RPMI8226 (cell line): ENCODE data around the gene STX8.
A peak's percentile ranks its signal among the peaks of the same experiment; 100 is the strongest.

Experiments used
- DNase-seq: peaks from one replicate; pipeline ENCODE4 v3.0.0-alpha.2; 2015

The STX8 gene

DNA sequence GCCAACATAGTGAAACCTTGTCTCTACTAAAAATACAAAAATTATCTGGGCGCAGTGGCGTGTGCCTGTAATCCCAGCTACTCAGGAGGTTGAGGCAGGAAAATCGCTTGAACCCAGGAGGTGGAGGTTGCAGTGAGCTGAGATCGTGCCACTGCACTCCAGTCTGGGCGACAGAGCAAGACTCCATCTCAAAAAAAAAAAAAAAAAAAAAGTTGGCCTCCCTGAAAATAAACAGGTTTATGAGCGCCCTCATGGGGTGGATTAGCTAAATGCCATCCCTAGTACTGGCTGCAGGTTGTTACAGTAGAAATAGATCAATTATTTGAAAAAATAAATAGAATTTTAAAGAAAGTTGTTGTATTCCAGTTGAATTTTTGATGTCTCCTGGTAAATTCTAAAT, 20.9 kb downstream of the STX8 start:
- peak; percentile 55 for DNase-seq

DNA sequence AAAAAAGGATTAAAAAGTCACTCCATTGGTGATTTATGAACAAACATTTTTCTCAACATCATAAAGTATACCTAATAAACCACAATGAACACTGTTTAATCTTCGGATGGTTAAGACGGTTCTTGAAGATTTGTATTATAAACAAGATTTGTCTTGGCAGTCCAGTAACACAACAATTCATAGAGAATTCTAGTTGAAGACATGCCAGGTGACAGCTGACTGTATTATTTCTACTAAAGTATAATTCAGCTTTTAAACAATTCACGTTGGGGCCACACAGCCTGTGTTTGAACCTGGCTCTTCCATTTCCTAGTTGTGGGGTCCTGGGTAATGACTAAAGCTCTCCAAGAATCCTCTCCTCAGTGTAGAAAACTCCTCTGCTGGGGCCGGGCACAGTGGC, 22.0 kb downstream of the STX8 start:
- DNase-seq, result no peak

- DNase-seq, result no peak
Observed at GRCh38 chr17:9553181-9553580, 22.4 kb downstream of the STX8 start.

- no peak for DNase-seq
Observed at GRCh38 chr17:9549215-9549614, 26.4 kb downstream of the STX8 start.

- DNase-seq, result no peak
Observed at GRCh38 chr17:9544221-9544620, 31.4 kb downstream of the STX8 start.

GRCh38 chr17:9541718-9542117, 33.9 kb downstream of the STX8 start:
- no peak for DNase-seq

DNA sequence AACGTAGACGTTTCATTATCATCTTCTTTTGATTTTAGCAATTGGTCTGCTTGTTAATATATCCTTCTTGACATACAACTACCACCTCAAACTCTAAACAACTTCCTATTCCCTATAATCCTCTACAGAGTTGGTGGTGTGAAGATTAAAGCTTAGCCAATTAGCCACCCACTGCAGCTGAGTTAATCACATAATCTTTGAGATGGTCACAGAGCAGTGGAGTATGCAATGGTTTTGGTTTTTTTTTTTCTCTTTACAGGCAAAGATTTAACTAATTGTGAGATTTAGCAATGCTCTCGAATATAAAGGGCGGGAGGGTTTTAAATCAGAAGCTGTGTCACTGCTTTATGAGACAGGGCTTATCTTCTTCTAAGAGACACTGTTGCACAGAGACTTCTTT, 37.0 kb downstream of the STX8 start:
- no peak for DNase-seq

GRCh38 chr17:9537177-9537776, 38.3 kb downstream of the STX8 start:
- no peak for DNase-seq

GRCh38 chr17:9536061-9536460, 39.6 kb downstream of the STX8 start:
- DNase-seq, result no peak

DNA sequence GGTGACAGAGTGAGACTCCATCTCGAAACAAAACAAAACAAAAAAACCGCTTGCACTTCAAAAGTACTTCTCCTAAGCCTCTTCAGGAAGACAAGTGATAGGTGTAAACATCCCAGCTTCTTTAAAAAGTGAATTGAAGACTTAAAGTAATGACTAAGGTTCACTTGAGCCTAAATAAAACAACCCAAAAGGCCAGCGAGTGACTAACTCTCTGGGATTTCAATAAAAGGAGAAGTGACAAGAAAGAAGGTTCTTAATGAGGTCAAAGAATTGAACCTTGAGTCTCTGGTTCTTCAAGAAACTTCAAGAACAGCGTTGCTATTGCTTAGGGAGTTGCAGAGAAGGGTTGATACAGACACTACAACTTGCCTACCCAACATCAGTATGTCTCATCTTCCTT, 42.2 kb downstream of the STX8 start:
- no peak for DNase-seq

- DNase-seq, result no peak
Observed at GRCh38 chr17:9532715-9533114, 42.9 kb downstream of the STX8 start.

DNA sequence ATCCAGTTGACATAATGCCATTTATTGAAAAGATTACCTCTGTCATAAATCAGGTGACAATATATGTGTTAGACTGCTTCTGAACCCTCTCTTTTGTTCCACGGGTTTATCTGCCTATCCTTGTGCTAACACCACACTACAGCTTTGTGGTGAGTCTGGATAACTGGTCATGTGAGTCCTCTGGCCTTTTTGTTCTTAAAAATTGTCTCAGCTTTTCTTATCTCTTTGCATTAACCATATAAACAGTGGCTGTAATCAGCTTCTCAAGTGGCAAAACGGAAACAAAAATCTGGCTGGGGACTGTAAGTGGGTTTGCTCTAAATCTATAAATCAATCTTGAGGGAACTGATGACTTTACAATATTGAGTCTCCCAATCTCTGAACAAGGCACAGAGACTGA, 44.6 kb downstream of the STX8 start:
- DNase-seq, result no peak

GRCh38 chr17:9529033-9529700, 46.5 kb downstream of the STX8 start:
- peak; percentile 9 for DNase-seq

DNA sequence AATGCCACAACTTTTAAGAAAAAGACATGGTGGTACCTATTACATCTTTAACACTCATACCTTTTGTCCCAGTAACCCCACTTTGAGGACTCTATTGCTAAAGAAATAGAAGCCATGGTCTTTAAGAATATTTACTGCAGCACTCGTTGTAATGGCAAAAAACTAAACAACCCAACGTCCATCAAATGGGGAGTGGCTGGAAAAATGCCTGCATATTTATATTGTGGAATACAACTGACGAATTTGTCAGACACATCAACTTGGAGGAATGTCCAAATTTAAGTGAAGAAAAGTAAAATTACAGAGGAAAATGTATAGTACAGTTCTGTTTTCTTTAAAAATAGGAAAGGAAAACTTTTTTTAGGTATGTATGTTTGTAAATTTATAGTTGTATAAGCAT, 47.8 kb downstream of the STX8 start:
- no peak for DNase-seq

- peak; percentile 13 for DNase-seq
Observed at GRCh38 chr17:9522074-9522473, 53.5 kb downstream of the STX8 start.

DNA sequence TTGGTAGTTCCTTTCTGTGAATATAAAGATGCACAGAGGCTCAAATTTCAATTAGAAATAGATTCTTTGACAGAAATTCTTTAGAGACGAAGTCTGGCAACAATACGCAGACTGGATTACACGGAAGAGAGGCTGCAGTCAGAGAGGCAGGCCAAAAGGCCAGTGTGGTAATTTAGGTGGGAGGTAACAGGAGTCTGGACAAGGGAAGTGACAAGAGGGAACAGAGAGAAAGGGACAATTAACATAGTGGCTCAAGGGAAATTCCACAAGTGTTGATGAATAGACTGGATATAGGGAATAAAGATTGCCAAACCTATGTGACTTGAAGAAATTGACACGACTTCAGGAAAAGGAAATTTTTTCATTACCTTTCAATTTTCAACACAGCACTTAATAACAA, 54.6 kb downstream of the STX8 start:
- DNase-seq, result no peak

GRCh38 chr17:9520649-9521048, 55.0 kb downstream of the STX8 start:
- no peak for DNase-seq

GRCh38 chr17:9519583-9520272, 55.9 kb downstream of the STX8 start:
- DNase-seq, result no peak

- DNase-seq, result no peak
Observed at GRCh38 chr17:9517396-9517795, 58.2 kb downstream of the STX8 start.

GRCh38 chr17:9513266-9513665, 62.4 kb downstream of the STX8 start:
- no peak for DNase-seq

- no peak for DNase-seq
Observed at GRCh38 chr17:9512323-9513168, 63.1 kb downstream of the STX8 start.

- no peak for DNase-seq
Observed at GRCh38 chr17:9509236-9509816, 66.3 kb downstream of the STX8 start.

GRCh38 chr17:9499041-9499440, 76.6 kb downstream of the STX8 start:
- DNase-seq, result no peak
